Left renal cortex interstitium (tissue), 4 donors: ENCODE data around the gene TCF12. TPM values are rescaled to one million over a fixed set of nuclear protein-coding genes. Genes with fewer than 3 reads are reported as not detected.
A peak's percentile ranks its signal among the peaks of the same experiment; 100 is the strongest.
"Not testable (repeated sequence)": the region's sequence is repeated elsewhere in the genome, so short reads cannot be mapped to it uniquely, and the experiment has no call there.

ENCODE experiments used
- DNase-seq, 4 donors: peaks; one replicate each; pipeline ENCODE4 v3.0.0-alpha.2; 2013; ENCODE audit warnings: low read depth in 4 of 4, low spot score in 2 of 4, missing footprints in 1 of 4
- polyA plus RNA-seq, 4 donors: library from polyadenylated mRNA; unstranded; fragments of 120-200 nt; gene quantifications; one replicate each; pipeline ENCODE4 v1.2.1, GENCODE V29; 2013; ENCODE audit not compliant: insufficient read length in 4 of 4

The TCF12 gene
- polyA plus RNA-seq, 4 donors = 153 to 190 (median 164) TPM

- no peak for DNase-seq
Measured at GRCh38 chr15:57085267-57085666, 166.8 kb downstream of the TCF12 start.

GRCh38 chr15:57086857-57087427 is 168.5 kb downstream of the TCF12 start:
- DNase-seq = no peak

GRCh38 chr15:57089815-57090495 is 171.5 kb downstream of the TCF12 start:
- no peak for DNase-seq

- DNase-seq = peak; percentile 39 to 56 (median 52)
Measured at GRCh38 chr15:57090496-57090859, 172.0 kb downstream of the TCF12 start.

GRCh38 chr15:57091636-57092035 is 173.2 kb downstream of the TCF12 start:
- no peak for DNase-seq

- no peak for DNase-seq
Measured at GRCh38 chr15:57092252-57092651, 173.8 kb downstream of the TCF12 start.

- no peak for DNase-seq
Measured at GRCh38 chr15:57094321-57095257, 176.1 kb downstream of the TCF12 start.

- no peak for DNase-seq
Measured at GRCh38 chr15:57095896-57096295, 177.5 kb downstream of the TCF12 start.

- DNase-seq = no peak
Measured at GRCh38 chr15:57097246-57097645, 178.8 kb downstream of the TCF12 start.

GRCh38 chr15:57097919-57098543 is 179.6 kb downstream of the TCF12 start:
- DNase-seq = not testable (repeated sequence)

- no peak for DNase-seq
Measured at GRCh38 chr15:57098896-57099295, 180.5 kb downstream of the TCF12 start.

- DNase-seq = no peak
Measured at GRCh38 chr15:57100136-57100539, 181.7 kb downstream of the TCF12 start.

GRCh38 chr15:57102858-57103257 is 184.4 kb downstream of the TCF12 start:
- DNase-seq = no peak

GRCh38 chr15:57108296-57108695 is 189.9 kb downstream of the TCF12 start:
- DNase-seq = no peak

- no peak for DNase-seq
Measured at GRCh38 chr15:57109005-57109404, 190.6 kb downstream of the TCF12 start.

GRCh38 chr15:57111002-57111401 is 192.6 kb downstream of the TCF12 start:
- DNase-seq = no peak

GRCh38 chr15:57112178-57112577 is 193.7 kb downstream of the TCF12 start:
- DNase-seq = no peak

GRCh38 chr15:57114070-57114469 is 195.6 kb downstream of the TCF12 start:
- DNase-seq = no peak

GRCh38 chr15:57118013-57118799 is 199.8 kb downstream of the TCF12 start:
- no peak for DNase-seq
